Erythroblast (primary cell): Measurements from ENCODE around the gene A2ML1.

ENCODE experiments used
- GATA1 ChIP-seq: IDR thresholded peaks from 2 replicates; pipeline ENCODE4 v1.6.1; 2011; ENCODE audit warnings: low read depth, mild to moderate bottlenecking, control low read depth, low read length, moderate library complexity
- POLR2A ChIP-seq: IDR thresholded peaks from 2 replicates; pipeline ENCODE4 v1.6.1; 2011; ENCODE audit warnings: mild to moderate bottlenecking, low read length

- TF ChIP-seq POLR2A (no peak), GATA1 (no peak)
Observed at GRCh38 chr12:8906266-8907180, 84.1 kb downstream of the A2ML1 start.
